Spleen (tissue), 7 donors: ENCODE results near the gene NPAS2.

Source experiments
- POLR2A ChIP-seq, 3 donors: fragments of 450-650 bp; IDR thresholded peaks; one replicate each; pipeline ENCODE4 v1.5.1; 2017; ENCODE audit warnings: antibody characterized with exemption in 3 of 3, mild to moderate bottlenecking in 1 of 3
- POLR2AphosphoS5 ChIP-seq, 3 donors: sonication (generic); formaldehyde crosslinking; IDR thresholded peaks; one replicate each; pipeline ENCODE4 v1.5.1; 2017; ENCODE audit warnings: antibody characterized with exemption in 3 of 3
- TF ChIP-seq, protein P1 (sequence below), 11 experiments: fragments of 200-600 bp in 7 of 11; fragments of 450-650 bp in 4 of 11; sonication (generic) in 4 of 11; IDR thresholded peaks in 8 of 11; conservative IDR thresholded peaks in 3 of 11; 1 replicate in 7 of 11; 2 replicates in 4 of 11; pipeline versions ENCODE4 v1.4.0 to v1.8.0; 2016 to 2021; ENCODE audit warnings: antibody characterized with exemption in 11 of 11, inconsistent platforms in 4 of 11, mild to moderate bottlenecking in 1 of 11
- donor health status: DM: no; HTN: no; CAD: no; lungs with moderate emphysema.
- donor health status: DM: no; HTN: no; CAD: no.
- donor health status: DM: no; HTN: no; CAD: no.

DNA sequence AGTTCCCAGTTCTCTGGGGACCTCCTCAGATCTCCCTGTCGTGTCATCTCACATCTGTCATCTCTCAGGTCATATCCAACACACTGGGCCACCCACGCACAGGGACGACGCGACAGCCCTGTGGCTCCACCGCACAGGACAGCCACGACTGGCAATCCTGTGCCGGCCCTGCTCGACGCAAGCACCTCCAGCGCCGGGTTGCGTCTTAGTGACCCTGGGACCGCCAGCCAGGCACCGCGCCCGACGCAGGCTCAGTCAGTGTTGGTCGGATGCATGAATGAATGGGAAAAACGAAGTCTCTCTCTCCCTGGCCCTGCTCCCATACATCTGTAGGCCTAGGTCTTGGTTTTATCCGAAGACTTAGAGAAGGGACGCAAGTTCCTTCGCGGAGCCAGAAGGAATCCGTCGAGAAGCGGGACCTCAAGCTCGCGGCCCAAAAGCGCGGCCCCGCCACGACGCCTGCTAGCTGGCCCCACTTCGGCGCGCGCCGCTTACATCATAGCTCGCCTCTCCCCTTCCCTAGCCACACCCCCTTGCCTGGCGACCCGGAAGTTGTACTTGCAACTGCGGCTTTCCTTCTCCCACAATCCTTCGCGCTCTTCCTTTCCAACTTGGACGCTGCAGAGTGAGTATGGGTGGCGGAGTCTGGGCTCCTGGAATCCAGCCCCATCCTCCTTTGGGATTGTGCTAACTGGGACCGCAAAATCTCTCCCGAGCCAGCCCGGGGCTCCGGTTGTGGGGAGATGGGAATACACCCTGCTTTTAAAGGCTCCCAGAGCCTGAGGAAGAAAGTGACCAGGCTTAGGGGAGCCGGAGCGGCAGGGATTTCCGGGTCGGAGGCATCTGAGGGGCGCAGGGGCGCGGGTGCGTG is 182.0 kb downstream of the NPAS2 start, which contains the start of gene RPL31:
- peak; percentile 8 to 50 (median 49) for TF ChIP-seq POLR2A (IDR thresholded peaks at IDR 0.05)
- peak; percentile 92 to 98 (median 95) for TF ChIP-seq POLR2AphosphoS5 (IDR thresholded peaks at IDR 0.05)
- TF ChIP-seq, protein P1, sequence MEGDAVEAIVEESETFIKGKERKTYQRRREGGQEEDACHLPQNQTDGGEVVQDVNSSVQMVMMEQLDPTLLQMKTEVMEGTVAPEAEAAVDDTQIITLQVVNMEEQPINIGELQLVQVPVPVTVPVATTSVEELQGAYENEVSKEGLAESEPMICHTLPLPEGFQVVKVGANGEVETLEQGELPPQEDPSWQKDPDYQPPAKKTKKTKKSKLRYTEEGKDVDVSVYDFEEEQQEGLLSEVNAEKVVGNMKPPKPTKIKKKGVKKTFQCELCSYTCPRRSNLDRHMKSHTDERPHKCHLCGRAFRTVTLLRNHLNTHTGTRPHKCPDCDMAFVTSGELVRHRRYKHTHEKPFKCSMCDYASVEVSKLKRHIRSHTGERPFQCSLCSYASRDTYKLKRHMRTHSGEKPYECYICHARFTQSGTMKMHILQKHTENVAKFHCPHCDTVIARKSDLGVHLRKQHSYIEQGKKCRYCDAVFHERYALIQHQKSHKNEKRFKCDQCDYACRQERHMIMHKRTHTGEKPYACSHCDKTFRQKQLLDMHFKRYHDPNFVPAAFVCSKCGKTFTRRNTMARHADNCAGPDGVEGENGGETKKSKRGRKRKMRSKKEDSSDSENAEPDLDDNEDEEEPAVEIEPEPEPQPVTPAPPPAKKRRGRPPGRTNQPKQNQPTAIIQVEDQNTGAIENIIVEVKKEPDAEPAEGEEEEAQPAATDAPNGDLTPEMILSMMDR (IDR thresholded peaks at IDR 0.05 in 8 of 11, conservative IDR thresholded peaks at IDR 0.05 in 3 of 11) = no peak
